Activated CD4-positive, alpha-beta T cell treated with anti-CD3 and anti-CD28 coated beads, Interleukin-2, Interleukin-4, amounts not matched to agents 100 ng/mL and 50 ng/mL, durations not matched to agents 16 hours and 8 hours (primary cell): ENCODE data around the gene ERP27.

Experiments
- DNase-seq: peaks from one replicate; pipeline ENCODE4 v3.0.0-alpha.2; 2020; ENCODE audit warnings: low spot score

The ERP27 gene

DNA sequence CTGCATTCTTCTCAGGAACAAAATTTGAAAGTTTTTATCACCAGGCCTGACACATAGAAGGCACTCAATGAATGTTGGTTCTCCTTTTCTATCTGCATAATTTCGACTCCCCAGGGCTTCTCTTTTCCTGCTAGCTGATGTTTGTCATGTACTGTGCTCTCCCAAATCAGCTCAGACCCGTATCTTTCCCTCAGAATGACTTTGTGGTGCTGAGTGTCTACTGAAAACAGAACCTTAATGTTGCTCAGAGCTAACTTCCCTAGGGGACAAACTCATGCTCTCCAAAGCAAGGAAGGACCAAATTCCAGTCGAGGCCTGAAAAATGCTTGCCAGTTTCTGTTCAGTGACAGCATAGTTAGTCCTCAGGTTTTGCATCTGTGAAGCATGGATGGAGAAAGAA, 21.1 kb upstream of the ERP27 start:
- DNase-seq = no peak

DNA sequence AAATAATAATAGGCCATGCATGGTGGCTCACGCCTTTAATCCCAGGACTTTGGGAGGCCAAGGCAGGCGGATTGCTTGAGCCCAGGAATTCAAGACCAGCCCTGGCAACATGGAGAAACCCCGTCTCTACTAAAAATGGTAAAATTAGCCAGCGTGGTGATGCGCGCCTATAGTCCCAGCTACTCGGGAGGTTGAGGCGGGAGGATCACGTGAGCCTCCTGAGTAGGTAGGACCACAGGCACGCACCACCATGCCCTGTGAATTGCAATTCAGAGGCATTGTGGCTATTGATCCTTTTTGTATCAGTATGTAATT, 20.7 kb upstream of the ERP27 start:
- no peak for DNase-seq

DNA sequence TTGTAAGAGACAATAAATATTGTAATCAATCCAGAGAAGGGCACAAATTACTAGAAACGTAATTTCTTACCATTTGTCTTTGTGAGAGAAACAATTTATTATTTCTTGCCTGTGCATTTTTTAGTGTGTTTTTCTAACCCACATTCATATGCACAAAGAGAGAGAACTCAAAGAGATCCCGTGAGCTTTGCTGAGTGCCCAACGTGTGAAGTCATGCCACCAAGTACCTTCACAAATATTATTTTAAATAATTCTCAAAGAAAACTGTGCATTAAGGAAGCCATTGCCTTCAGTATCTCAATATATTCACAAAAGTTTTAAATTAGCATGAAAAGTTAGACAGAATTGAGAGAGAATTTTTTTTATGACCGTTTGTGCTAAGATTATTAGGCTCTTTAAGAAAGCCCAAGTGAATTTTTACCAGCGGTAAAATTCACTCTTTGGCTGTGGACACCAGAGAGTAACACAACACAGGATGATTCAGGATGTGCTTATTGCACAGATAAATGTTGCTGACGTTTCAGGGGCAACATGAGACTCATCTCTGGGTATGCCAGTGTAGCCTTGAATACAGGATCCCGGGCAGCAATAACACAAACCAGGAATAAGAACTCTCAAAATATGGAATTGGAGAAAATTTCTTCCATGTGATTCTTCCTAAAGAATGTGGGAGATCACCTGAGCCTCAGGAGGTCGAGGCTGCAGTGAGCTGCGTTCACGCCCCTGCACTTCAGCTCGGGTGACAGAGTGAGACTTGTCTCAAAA, 20.2 kb upstream of the ERP27 start:
- DNase-seq = no peak

DNA sequence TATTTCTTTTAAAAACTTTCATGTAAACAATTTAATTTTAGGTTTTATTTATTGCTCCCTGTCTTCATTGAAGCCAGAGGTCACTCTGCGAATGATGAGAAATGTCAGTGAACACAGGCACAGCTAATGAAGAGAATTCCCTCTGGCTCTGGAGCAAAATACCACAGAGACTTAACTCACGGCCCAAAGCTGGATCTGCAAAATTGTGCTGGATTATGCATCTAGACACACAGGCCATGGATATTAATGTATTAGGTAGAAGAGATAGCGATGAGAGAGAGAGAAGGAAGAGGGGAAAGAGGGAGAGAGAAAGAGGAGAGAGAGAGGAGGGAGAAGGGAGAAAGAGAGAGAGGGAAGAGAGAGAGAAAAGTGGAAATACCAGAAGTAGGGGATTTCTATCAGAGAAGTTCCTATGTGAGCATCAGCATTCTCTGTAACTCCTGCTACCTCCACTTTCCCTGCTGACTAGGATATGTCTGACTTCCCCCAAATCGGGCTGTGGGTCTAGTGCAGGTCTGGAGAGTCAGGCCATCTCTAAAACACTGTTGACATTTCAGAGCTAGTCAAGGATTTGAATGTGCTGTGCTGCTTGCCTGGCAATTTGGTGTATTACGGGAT, 19.3 kb upstream of the ERP27 start:
- no peak for DNase-seq

- no peak for DNase-seq
Observed at GRCh38 chr12:14956905-14957304, 18.6 kb upstream of the ERP27 start.

DNA sequence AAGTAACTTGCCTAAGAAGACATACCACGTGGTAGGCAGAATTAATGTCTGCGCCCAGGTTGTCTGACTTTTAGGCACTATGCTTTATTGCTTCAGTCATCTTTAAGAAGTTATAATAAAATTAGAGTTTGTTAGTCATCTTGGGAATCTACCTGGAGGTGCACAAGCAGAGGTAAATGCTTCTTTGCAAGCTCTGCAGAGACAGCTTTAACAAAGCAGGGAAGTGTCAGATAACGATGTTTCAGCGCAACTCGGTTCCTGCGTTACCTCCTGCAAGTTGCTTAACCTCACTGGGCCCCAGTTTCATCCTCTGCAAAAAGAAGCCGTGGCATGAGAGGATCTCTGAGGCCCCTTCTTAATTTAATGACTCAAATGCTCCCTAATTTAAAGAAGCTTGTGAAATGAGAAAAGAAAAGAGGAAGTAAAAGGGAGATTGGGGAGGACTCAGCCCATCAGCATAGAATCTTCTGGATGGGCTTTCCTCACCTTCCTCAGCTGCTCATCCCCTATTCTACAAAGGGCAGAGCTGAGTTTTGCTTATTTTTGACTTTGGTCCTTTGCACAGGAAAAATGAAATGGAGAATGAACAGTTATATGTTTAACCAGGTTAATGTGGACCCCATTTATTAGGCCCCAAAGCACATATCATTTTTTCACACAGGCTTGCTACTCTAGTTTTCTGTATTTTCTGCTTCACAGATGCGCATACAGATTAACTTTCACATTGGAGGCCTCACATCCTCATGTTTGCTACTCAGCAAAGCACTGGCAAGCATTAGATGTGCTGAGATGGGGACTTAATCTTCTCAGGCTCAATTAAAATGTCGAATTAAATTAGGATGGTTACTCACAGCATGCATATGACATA, 17.9 kb upstream of the ERP27 start:
- DNase-seq = peak; percentile 71

DNA sequence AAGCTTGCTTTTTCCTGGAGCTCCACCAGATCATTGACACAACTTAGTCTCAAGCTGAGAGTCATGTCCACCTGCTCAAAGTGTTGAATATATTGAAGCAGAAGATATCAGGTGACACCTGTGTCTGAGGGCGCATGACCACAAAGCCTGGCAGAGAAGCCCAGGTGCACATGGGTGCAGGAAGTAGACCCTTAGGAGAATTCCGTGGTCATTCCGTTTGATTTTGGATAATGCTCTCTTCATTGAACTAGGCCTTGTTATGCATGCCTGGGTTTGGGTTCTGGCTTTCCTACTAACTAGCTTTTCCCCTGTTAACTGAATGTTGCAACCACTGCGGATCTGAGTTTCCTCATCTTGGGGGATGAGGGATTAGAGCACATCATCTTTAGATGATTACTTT, 15.9 kb upstream of the ERP27 start:
- DNase-seq = no peak

GRCh38 chr12:14953752-14954151, 15.4 kb upstream of the ERP27 start:
- no peak for DNase-seq

- peak; percentile 81 for DNase-seq
Observed at GRCh38 chr12:14952299-14952921, 14.1 kb upstream of the ERP27 start.

GRCh38 chr12:14951851-14952250, 13.5 kb upstream of the ERP27 start:
- no peak for DNase-seq

GRCh38 chr12:14950982-14951746, 12.8 kb upstream of the ERP27 start:
- DNase-seq = no peak

GRCh38 chr12:14950421-14950820, 12.1 kb upstream of the ERP27 start:
- no peak for DNase-seq

- no peak for DNase-seq
Observed at GRCh38 chr12:14949631-14950030, 11.3 kb upstream of the ERP27 start.

GRCh38 chr12:14948672-14949071, 10.3 kb upstream of the ERP27 start:
- peak; percentile 90 for DNase-seq

- DNase-seq = no peak
Observed at GRCh38 chr12:14946861-14947260, 8.5 kb upstream of the ERP27 start.

GRCh38 chr12:14946162-14946561, 7.8 kb upstream of the ERP27 start:
- DNase-seq = no peak

- no peak for DNase-seq
Observed at GRCh38 chr12:14942196-14942931, 4.0 kb upstream of the ERP27 start.

GRCh38 chr12:14941369-14941768, 3.0 kb upstream of the ERP27 start:
- DNase-seq = no peak

DNA sequence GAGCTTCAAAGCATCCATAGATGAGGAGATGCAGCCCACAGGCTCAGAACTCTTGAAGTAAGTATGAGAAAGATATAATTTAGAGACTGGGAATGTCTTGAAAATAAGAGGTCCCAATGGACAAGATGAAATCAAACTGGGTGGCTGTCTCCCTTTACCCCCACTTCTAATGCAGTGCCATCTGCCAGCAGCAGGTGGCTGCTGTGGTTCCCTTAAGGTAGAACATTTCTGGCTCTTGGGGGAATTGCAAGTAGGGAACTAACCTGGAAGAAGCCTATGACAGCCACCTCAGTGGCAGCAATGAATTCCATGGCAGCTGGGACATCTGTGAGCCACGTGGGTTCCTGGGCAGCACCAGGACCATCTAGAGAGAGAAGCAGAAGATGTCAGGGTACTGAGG, 648 bp downstream of the ERP27 start:
- DNase-seq = no peak

DNA sequence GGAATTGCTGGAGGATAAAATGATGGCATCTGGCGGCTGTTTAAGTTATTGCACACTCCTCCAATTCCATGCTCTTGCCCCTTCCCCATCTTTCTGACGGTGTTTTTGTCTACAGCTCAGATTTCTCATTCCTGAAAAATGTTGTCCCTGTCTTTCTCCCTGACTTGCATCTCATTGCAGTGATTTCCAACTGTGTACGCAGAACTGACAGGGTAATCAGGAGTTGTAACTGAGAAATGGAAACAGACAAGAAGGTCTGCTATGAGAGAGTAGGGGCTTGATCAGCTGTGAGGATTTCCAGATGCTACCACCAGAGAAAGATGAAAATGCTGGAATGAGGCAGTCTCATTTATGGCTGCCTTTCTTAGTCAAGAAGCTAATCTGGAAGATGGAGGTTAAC, 1.3 kb downstream of the ERP27 start:
- no peak for DNase-seq

DNA sequence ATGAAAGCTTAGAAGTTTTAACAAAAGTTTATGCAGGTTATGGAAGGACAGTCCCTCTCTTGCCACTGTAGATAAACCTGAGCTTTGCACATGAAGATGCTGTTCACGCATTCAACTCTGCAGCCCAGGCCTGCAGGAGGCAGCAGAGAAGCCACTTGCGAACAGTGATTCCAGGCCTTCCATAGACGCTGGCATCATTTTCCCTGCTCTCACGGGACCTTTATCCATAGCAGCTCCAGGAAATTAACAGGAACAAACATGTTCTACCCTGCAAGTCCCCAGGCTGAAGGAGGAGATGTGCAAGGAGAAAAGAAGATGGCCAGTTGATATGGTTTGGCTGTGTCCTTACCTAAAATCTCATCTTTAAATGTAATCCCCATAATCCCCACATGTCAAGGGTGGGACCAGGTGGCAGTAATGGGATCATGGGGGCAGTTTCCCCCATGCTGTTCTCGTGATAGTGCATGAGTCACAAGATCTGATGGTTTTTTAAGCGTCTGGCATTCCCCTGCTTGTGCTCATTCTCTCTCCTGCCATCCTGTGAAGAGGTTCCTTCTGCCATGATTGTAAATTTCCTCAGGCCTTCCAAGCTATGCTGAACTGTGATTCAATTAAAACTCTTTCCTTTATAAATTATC, 2.0 kb downstream of the ERP27 start:
- no peak for DNase-seq
